SK-N-SH treated with all-trans-retinoic acid at 6 μM for 48 hours (cell line): ENCODE measurements around the gene SHISA4.

ENCODE experiments used
- BACH2 ChIP-seq: fragments of 250-450 bp; sonication (Bioruptor Pico); IDR thresholded peaks from 2 replicates; pipeline ENCODE4 v1.9.0; 2021; ENCODE audit warnings: mild to moderate bottlenecking, borderline replicate concordance
- CSDC2 ChIP-seq: fragments of 250-450 bp; sonication (Bioruptor Pico); IDR thresholded peaks from 2 replicates; pipeline ENCODE4 v1.5.0; 2020; ENCODE audit warnings: mild to moderate bottlenecking, moderate library complexity
- ESRRG ChIP-seq: fragments of 250-450 bp; sonication (Bioruptor Pico); IDR thresholded peaks from 2 replicates; pipeline ENCODE4 v1.6.1; 2021; ENCODE audit warnings: mild to moderate bottlenecking
- ISL1 ChIP-seq: fragments of 250-450 bp; sonication (Bioruptor Pico); IDR thresholded peaks from 2 replicates; pipeline ENCODE4 v2.1.2; 2022; ENCODE audit warnings: mild to moderate bottlenecking, moderate library complexity
- PPARA ChIP-seq: fragments of 250-450 bp; sonication (Bioruptor Pico); IDR thresholded peaks from 2 replicates; pipeline ENCODE4 v1.5.0; 2020; ENCODE audit warnings: mild to moderate bottlenecking, borderline replicate concordance
- SNAI2 ChIP-seq: fragments of 250-450 bp; sonication (Bioruptor Pico); IDR thresholded peaks from 2 replicates; pipeline ENCODE4 v1.5.0; 2020; ENCODE audit warnings: mild to moderate bottlenecking, moderate library complexity
- TCF4 ChIP-seq: fragments of 250-450 bp; sonication (Bioruptor Pico); IDR thresholded peaks from 2 replicates; pipeline ENCODE4 v1.8.0; 2021; ENCODE audit warnings: mild to moderate bottlenecking, moderate library complexity, borderline replicate concordance
- TOX ChIP-seq: fragments of 250-450 bp; sonication (Bioruptor Pico); IDR thresholded peaks from 2 replicates; pipeline ENCODE4 v1.8.0; 2021; ENCODE audit warnings: mild to moderate bottlenecking, moderate library complexity, borderline replicate concordance
- ZC3H10 ChIP-seq: fragments of 250-450 bp; sonication (Bioruptor Pico); IDR thresholded peaks from 2 replicates; pipeline ENCODE4 v1.5.1; 2021; ENCODE audit warnings: mild to moderate bottlenecking, moderate library complexity
- ZFP30 ChIP-seq: fragments of 450-650 bp; formaldehyde crosslinking; IDR thresholded peaks from 2 replicates; pipeline ENCODE4 v1.5.0; 2022; ENCODE audit warnings: mild to moderate bottlenecking, moderate library complexity
- ZNF565 ChIP-seq: fragments of 450-650 bp; formaldehyde crosslinking; conservative IDR thresholded peaks from 2 replicates; pipeline ENCODE4 v1.5.0; 2020; ENCODE audit warnings: low read depth, mild to moderate bottlenecking, moderate library complexity
- ZNF70 ChIP-seq: fragments of 450-650 bp; formaldehyde crosslinking; IDR thresholded peaks from 2 replicates; pipeline ENCODE4 v1.5.0; 2020; ENCODE audit warnings: mild to moderate bottlenecking, moderate library complexity
- TF ChIP-seq, protein P1 (sequence below): fragments of 250-450 bp; sonication (Bioruptor Pico); IDR thresholded peaks from 2 replicates; pipeline ENCODE4 v1.8.0; 2020; ENCODE audit warnings: mild to moderate bottlenecking, moderate library complexity, borderline replicate concordance
- TF ChIP-seq, protein P2 (sequence below): fragments of 250-450 bp; sonication (Bioruptor Pico); IDR thresholded peaks from 2 replicates; pipeline ENCODE4 v1.5.1; 2021; ENCODE audit warnings: mild to moderate bottlenecking, moderate library complexity

DNA sequence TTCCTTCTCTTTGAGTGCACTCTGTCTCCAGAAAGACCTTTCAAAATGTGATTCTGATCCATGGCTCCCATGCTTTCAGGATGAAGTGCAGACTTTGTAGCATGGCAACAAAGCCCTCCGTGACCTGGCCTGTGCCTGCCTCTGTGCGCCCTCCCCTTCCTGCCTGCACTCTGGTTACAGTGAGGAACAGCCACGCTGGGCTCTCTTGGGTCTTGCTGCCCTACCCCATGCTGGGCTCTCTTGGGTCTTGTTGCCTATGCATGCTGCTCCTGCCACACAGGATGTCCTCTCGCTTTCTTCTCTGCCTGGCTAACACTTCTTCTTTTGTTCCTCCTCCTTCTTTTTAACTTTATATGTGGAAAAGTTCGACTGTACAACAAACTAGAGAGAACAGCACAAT, 29.6 kb downstream of the SHISA4 start:
- TF ChIP-seq SNAI2 (CRISPR knock-in tag), result no peak
- TF ChIP-seq CSDC2 (CRISPR knock-in tag), result no peak
- TF ChIP-seq, protein P1, sequence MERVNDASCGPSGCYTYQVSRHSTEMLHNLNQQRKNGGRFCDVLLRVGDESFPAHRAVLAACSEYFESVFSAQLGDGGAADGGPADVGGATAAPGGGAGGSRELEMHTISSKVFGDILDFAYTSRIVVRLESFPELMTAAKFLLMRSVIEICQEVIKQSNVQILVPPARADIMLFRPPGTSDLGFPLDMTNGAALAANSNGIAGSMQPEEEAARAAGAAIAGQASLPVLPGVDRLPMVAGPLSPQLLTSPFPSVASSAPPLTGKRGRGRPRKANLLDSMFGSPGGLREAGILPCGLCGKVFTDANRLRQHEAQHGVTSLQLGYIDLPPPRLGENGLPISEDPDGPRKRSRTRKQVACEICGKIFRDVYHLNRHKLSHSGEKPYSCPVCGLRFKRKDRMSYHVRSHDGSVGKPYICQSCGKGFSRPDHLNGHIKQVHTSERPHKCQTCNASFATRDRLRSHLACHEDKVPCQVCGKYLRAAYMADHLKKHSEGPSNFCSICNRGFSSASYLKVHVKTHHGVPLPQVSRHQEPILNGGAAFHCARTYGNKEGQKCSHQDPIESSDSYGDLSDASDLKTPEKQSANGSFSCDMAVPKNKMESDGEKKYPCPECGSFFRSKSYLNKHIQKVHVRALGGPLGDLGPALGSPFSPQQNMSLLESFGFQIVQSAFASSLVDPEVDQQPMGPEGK (CRISPR knock-in tag), result no peak
- TF ChIP-seq ISL1 (CRISPR knock-in tag), result no peak
- no peak for TF ChIP-seq ESRRG (CRISPR knock-in tag)
- no peak for TF ChIP-seq ZNF565
- no peak for TF ChIP-seq ZFP30 (CRISPR knock-in tag)
- no peak for TF ChIP-seq TOX (CRISPR knock-in tag)
- TF ChIP-seq PPARA (CRISPR knock-in tag), result no peak
- no peak for TF ChIP-seq ZNF70
- TF ChIP-seq, protein P2, sequence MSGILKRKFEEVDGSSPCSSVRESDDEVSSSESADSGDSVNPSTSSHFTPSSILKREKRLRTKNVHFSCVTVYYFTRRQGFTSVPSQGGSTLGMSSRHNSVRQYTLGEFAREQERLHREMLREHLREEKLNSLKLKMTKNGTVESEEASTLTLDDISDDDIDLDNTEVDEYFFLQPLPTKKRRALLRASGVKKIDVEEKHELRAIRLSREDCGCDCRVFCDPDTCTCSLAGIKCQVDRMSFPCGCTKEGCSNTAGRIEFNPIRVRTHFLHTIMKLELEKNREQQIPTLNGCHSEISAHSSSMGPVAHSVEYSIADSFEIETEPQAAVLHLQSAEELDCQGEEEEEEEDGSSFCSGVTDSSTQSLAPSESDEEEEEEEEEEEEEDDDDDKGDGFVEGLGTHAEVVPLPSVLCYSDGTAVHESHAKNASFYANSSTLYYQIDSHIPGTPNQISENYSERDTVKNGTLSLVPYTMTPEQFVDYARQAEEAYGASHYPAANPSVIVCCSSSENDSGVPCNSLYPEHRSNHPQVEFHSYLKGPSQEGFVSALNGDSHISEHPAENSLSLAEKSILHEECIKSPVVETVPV (CRISPR knock-in tag), result no peak
- TF ChIP-seq BACH2 (CRISPR knock-in tag), result no peak
- no peak for TF ChIP-seq ZC3H10 (CRISPR knock-in tag)
- TF ChIP-seq TCF4 (CRISPR knock-in tag), result no peak
